Adrenal gland (tissue), 12 donors: ENCODE results near the gene PKD1. TPM values are rescaled to one million over a fixed set of nuclear protein-coding genes. Genes with fewer than 3 reads are reported as not detected.

Experiments used
- DNase-seq, 7 donors: peaks; one replicate each; pipeline ENCODE4 v3.0.0-alpha.2; 2019 to 2020
- H3K27ac ChIP-seq, 5 donors: fragments of 200-600 bp; sonication (generic) in 4 of 5; 1 replicate in 3 of 5; 2 replicates in 2 of 5; pipeline versions ENCODE4 v1.5.1 to v1.8.0; 2016 to 2020; ENCODE audit warnings: mild to moderate bottlenecking in 1 of 5
- H3K27me3 ChIP-seq: fragments of 200-600 bp; 2 replicates; pipeline ENCODE4 v1.8.0; 2021
- H3K36me3 ChIP-seq, 2 donors: fragments of 200-600 bp; replicated peaks in 1 of 2; 1 replicate in 1 of 2; 2 replicates in 1 of 2; pipeline versions ENCODE4 v1.5.1 to v1.8.0; 2018 to 2022
- H3K4me1 ChIP-seq, 2 donors: fragments of 200-600 bp; replicated peaks in 1 of 2; 1 replicate in 1 of 2; 2 replicates in 1 of 2; pipeline versions ENCODE4 v1.5.1 to v1.8.0; 2018 to 2021
- H3K4me3 ChIP-seq, 4 donors: fragments of 200-600 bp; sonication (generic) in 3 of 4; one replicate each; pipeline ENCODE4 v1.5.1; 2016 to 2018
- H3K9me3 ChIP-seq, 3 donors: fragments of 200-600 bp; sonication (generic) in 1 of 3; replicated peaks in 1 of 3; 1 replicate in 2 of 3; 2 replicates in 1 of 3; pipeline versions ENCODE4 v1.5.1 to v1.8.0; 2016 to 2021
- CTCF ChIP-seq, 6 experiments: fragments of 450-650 bp in 4 of 6; fragments of 200-600 bp in 2 of 6; sonication (generic) in 1 of 6; IDR thresholded peaks; 1 replicate in 5 of 6; 2 replicates in 1 of 6; pipeline versions ENCODE4 v1.5.1 to v1.8.0; 2016 to 2021; ENCODE audit warnings: antibody characterized with exemption in 6 of 6, mild to moderate bottlenecking in 2 of 6, moderate library complexity in 1 of 6
- POLR2A ChIP-seq, 2 donors: fragments of 450-650 bp; IDR thresholded peaks; one replicate each; pipeline ENCODE4 v1.6.1; 2017; ENCODE audit warnings: antibody characterized with exemption in 2 of 2, mild to moderate bottlenecking in 2 of 2, moderate library complexity in 1 of 2
- whole genome bisulfite sequencing, 4 donors: extraction: QIAGEN DNeasy Blood & Tissue Kit in 2 of 4; methylation state at CpG; one replicate each; pipeline versions ENCODE4 v1.1.5 to v1.1.7; 2013 to 2017; 5-methylcytosine and 5-hydroxymethylcytosine counted together
- intact Hi-C, 2 donors: fragments of 100-400 bp; cut with DNase I; formaldehyde crosslinking; loops; one replicate each; pipeline versions ENCODE4 v1.14.1 to v1.15.0; 2022 to 2023
- polyA plus RNA-seq, 3 donors: library from polyadenylated mRNA; stranded (reverse); fragments of 200-250 nt in 2 of 3; fragments of 350-450 nt in 1 of 3; fragmentation: Illumina TruSeq in 1 of 3; extraction: RNeasy Lipid Tissue Mini Kit (QIAGEN cat#74804) in 1 of 3; gene quantifications; one replicate each; pipeline ENCODE4 v1.2.3, GENCODE V29; 2013 to 2014
- total RNA-seq, 9 donors: library from RNA; depleted of rRNA in 4 of 9; stranded (reverse); fragments of >200 nt in 4 of 9; fragments of 120-200 nt in 1 of 9; fragmentation: NEBNext Ultra II Directional in 1 of 9; extraction: Animal tissue kit (Norgen Biotek cat#: 25700) in 1 of 9; gene quantifications; one replicate each; pipeline versions ENCODE4 v1.1.0 to v1.2.4, GENCODE V29; 2013 to 2023
- donor health status: healthy with polysubstance abuse.
- donor health status: Bipolar disorder and iron deficiency.
- donor health status: DM: yes; HTN: yes; CAD: no.
- donor health status: DM: no; HTN: no; CAD: no.
- donor health status: DM: no; HTN: no; CAD: no.
- donor health status: DM: yes; HTN: yes; CAD: no.

PKD1 gene
- total and polyA plus RNA-seq, 12 donors = 9.2 to 359 (median 102) TPM

DNA sequence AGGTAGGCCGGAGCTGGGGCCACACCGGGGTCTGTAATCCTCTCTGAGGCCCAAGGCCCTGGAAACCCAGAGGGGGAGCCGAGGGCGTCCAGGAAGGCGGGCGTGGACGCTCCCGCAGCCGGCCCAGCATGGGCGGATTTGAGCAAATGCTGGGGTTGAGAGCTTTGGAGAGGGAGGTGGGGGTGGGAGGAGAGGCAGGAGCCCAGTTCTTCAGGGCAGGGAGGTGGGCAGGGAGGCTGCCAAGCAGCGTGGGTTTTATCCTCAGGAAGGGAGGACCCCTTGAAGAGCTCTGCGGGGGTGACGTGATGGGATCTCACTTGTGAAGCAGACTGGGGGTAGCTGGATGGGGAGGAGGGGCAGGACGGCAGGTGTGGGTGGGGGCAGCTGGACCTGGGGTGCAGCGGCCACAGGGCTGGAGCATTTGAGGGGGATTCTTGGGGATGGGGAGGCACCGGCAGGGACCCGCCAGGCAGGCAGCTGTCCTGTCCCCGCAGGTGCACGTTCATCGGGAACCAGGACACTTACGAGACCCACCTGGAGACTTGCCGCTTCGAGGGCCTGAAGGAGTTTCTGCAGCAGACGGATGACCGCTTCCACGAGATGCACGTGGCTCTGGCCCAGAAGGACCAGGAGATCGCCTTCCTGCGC, 37.1 kb upstream of the PKD1 start:
- Histone ChIP-seq H3K4me3 (no peak overlapping the region), H3K36me3 (peaks cover 0 to 64% of the 10 kb centered on the region in 2 donors), H3K27ac (no peak overlapping the region), H3K27me3 (no peaks in the 10 kb centered on the region), H3K4me1 (peaks cover 0 to 6% of the 10 kb centered on the region in 2 donors), H3K9me3 (no peaks in the 10 kb centered on the region)
- intact Hi-C loops = no loop called here
- no peak for TF ChIP-seq POLR2A (IDR thresholded peaks at IDR 0.05)
- TF ChIP-seq CTCF (IDR thresholded peaks at IDR 0.05) = no peak
- 93 to 96% (median 94%) methylated on average over 23 to 29 of the region's 29 CpGs for WGBS, 4 donors
- DNase-seq = no peak

GRCh38 chr16:2171601-2172178, 36.0 kb upstream of the PKD1 start:
- 93 to 95% (median 94%) methylated on average over 19 to 28 of the region's 28 CpGs for WGBS, 4 donors
- TF ChIP-seq POLR2A (IDR thresholded peaks at IDR 0.05) (no peak), CTCF (IDR thresholded peaks at IDR 0.05) (no peak)
- peaks cover 0 to 6% of the 10 kb centered on the region in 2 donors for H3K4me1 ChIP-seq
- peaks cover 0 to 57% of the 10 kb centered on the region in 2 donors for H3K36me3 ChIP-seq
- intact Hi-C loops = no loop called here
- H3K9me3 ChIP-seq = no peaks in the 10 kb centered on the region
- H3K4me3 ChIP-seq = no peak overlapping the region
- H3K27me3 ChIP-seq = no peaks in the 10 kb centered on the region
- DNase-seq = no peak
- H3K27ac ChIP-seq = no peak overlapping the region

DNA sequence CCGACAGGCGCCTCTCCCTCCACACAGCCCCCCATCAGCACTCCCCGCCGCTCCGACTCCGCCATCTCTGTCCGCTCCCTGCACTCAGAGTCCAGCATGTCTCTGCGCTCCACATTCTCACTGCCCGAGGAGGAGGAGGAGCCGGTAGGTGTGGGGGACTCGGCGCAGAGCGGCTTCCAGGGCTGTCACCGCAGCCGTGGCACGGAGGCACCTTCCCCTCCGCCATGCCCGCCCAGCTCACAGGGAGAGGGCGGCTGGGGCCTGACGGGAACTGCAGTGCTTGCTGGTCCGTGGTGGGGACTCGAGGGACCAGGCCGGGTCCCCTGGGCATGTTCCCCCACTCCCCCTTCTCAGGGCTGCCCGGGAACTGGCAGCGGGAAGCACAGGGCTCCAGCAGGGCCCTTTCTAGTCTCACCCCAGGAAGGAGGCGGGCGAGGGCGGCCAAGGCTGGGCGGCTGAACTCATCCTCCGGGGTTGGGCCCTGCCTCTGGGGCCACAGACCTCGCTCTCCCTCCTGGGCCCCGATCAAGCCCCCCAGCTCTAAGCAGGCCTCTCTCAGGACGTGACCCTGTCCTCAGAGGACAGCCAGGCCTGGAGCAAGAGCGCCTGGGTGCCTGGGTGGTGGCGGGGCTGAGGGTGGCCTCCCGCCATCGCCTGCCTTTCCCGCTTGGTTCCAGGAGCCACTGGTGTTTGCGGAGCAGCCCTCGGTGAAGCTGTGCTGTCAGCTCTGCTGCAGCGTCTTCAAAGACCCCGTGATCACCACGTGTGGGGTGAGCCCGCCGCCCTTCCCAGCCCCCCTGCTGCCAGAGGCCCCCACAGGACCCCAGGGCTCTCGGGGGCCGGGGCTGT, 35.1 kb upstream of the PKD1 start:
- DNase-seq = no peak
- H3K4me1 ChIP-seq = peaks cover 0 to 6% of the 10 kb centered on the region in 2 donors
- H3K27ac ChIP-seq = peak overlapping the region in 1 of 5 donors; percentile 68
- 85 to 98% (median 88%) methylated on average over 24 to 47 of the region's 47 CpGs for WGBS, 4 donors
- H3K9me3 ChIP-seq = no peaks in the 10 kb centered on the region
- TF ChIP-seq CTCF (IDR thresholded peaks at IDR 0.05) (no peak), POLR2A (IDR thresholded peaks at IDR 0.05) (no peak)
- intact Hi-C loops = no loop called here
- H3K36me3 ChIP-seq = peaks cover 0 to 57% of the 10 kb centered on the region in 2 donors
- H3K27me3 ChIP-seq = no peaks in the 10 kb centered on the region
- peak overlapping the region in 1 of 4 donors; percentile 32 for H3K4me3 ChIP-seq

DNA sequence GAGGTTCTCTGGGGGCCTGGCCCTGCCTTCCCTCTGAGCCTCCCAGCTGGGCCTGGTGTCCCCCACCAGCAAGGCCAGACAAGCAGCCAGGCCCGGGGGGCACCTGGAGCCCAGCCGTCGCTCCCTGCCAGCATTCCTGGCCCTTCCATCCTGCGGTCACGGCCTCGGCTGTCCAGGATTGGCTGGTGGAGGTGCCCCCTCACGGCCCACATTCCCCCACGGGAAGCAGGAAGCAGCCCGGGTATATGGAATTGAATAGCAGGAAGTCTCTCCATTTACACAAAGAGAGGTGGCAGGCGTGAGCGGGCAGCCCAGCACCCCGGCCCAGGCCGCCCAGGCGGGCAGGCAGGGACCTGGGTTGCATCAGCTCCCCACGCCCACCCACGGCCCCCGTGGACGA, 34.4 kb upstream of the PKD1 start:
- Histone ChIP-seq H3K27me3 (no peaks in the 10 kb centered on the region), H3K4me1 (peaks cover 0 to 6% of the 10 kb centered on the region in 2 donors), H3K36me3 (peaks cover 0 to 51% of the 10 kb centered on the region in 2 donors), H3K27ac (peak overlapping the region in 2 of 5 donors; percentile 60 to 72), H3K9me3 (no peaks in the 10 kb centered on the region), H3K4me3 (peak overlapping the region in 1 of 4 donors; percentile 32)
- WGBS, 4 donors = 70 to 89% (median 81%) methylated on average over 2 to 18 of the region's 18 CpGs
- peak in 2 of 7 donors; percentile 27 to 50 for DNase-seq
- TF ChIP-seq POLR2A (IDR thresholded peaks at IDR 0.05) (no peak), CTCF (IDR thresholded peaks at IDR 0.05) (no peak)
- intact Hi-C loops = no loop called here
